SU-DHL-6 (cell line): ENCODE results near the gene GAN.

Experiments
- H2AFZ ChIP-seq: fragments of 200-600 bp; sonication (generic); 2 replicates; pipeline ENCODE4 v1.6.1; 2014; ENCODE audit warnings: low read depth, mild to moderate bottlenecking, moderate library complexity, mixed read lengths, antibody characterized with exemption, low read length; ENCODE audit not compliant: severe bottlenecking
- H3F3A ChIP-seq: fragments of 200-600 bp; shearing (Covaris generic); 2 replicates; pipeline ENCODE4 v1.6.0; 2016; ENCODE audit warnings: antibody characterized with exemption, mild to moderate bottlenecking; ENCODE audit not compliant: insufficient read depth
- H3K27ac ChIP-seq: fragments of 200-600 bp; sonication (generic); 2 replicates; pipeline ENCODE4 v1.5.1; 2016; ENCODE audit warnings: low read depth, mild to moderate bottlenecking, low read length, moderate library complexity, mixed read lengths
- H3K27me3 ChIP-seq: fragments of 200-600 bp; sonication (generic), shearing (Covaris generic); 2 replicates; pipeline ENCODE4 v1.6.0; 2014; ENCODE audit warnings: mild to moderate bottlenecking, low read length
- H3K36me3 ChIP-seq: fragments of 200-600 bp; sonication (generic); 2 replicates; pipeline ENCODE4 v1.6.1; 2014; ENCODE audit warnings: mild to moderate bottlenecking, low read length, mixed read lengths
- H3K4me2 ChIP-seq: fragments of 300-600, 200-600 bp; shearing (Covaris generic), sonication (generic); 2 replicates; pipeline ENCODE4 v1.6.0; 2014; ENCODE audit warnings: low read length, low read depth, mild to moderate bottlenecking; ENCODE audit not compliant: poor library complexity, severe bottlenecking
- H3K4me3 ChIP-seq: fragments of 200-600 bp; sonication (generic); 2 replicates; pipeline ENCODE4 v1.5.1; 2014; ENCODE audit warnings: antibody characterized with exemption, low read length, mild to moderate bottlenecking, mixed read lengths; ENCODE audit not compliant: insufficient read depth, poor library complexity, severe bottlenecking
- H3K79me2 ChIP-seq: fragments of 200-600 bp; sonication (generic); 2 replicates; pipeline ENCODE4 v1.6.1; 2014; ENCODE audit warnings: mild to moderate bottlenecking, low read length, moderate library complexity; ENCODE audit not compliant: insufficient read depth
- H3K9ac ChIP-seq: fragments of 200-600 bp; sonication (generic); 2 replicates; pipeline ENCODE4 v1.7.0; 2014; ENCODE audit warnings: mild to moderate bottlenecking, low read length
- H3K9me2 ChIP-seq: fragments of 200-600 bp; sonication (generic); replicated peaks from 2 replicates; pipeline ENCODE4 v1.6.1; 2014; ENCODE audit warnings: low read length; ENCODE audit not compliant: insufficient read depth
- H3K9me3 ChIP-seq: fragments of 200-600 bp; sonication (generic); 2 replicates; pipeline ENCODE4 v1.6.1; 2014; ENCODE audit warnings: low read length, mixed read lengths; ENCODE audit not compliant: insufficient read depth
- H4K20me1 ChIP-seq: fragments of 200-600 bp; sonication (generic); 2 replicates; pipeline ENCODE4 v1.6.1; 2014; ENCODE audit warnings: low read depth, mild to moderate bottlenecking, antibody characterized with exemption, low read length, moderate library complexity, mixed read lengths
- CTCF ChIP-seq: fragments of 200-600 bp; sonication (generic); IDR thresholded peaks from one replicate; pipeline ENCODE4 v1.5.1; 2017; ENCODE audit warnings: antibody characterized with exemption, mild to moderate bottlenecking, low read length, moderate library complexity; ENCODE audit not compliant: insufficient read depth, poor library complexity, severe bottlenecking
- EZH2phosphoT487 ChIP-seq: fragments of 200-600 bp; sonication (generic), shearing (Covaris generic); conservative IDR thresholded peaks from 2 replicates; pipeline ENCODE4 v1.6.1; 2018; ENCODE audit warnings: mild to moderate bottlenecking, antibody characterized with exemption, low read length, moderate library complexity, mixed read lengths

Gene GAN

GRCh38 chr16:81293909-81294802, 20.6 kb upstream of the GAN start:
- Histone ChIP-seq H3K9me3 (no peaks in the 10 kb centered on the region), H3K4me3 (no peak overlapping the region), H3K27me3 (no peaks in the 10 kb centered on the region), H3K9me2 (no peaks in the 10 kb centered on the region), H2AFZ (no peak overlapping the region), H3K79me2 (no peaks in the 10 kb centered on the region), H3K36me3 (no peaks in the 10 kb centered on the region), H3F3A (no peaks in the 10 kb centered on the region), H4K20me1 (no peaks in the 10 kb centered on the region), H3K4me2 (no peak overlapping the region), H3K27ac (no peak overlapping the region), H3K9ac (no peak overlapping the region)
- TF ChIP-seq CTCF (no peak), EZH2phosphoT487 (no peak)

- Histone ChIP-seq H3K4me3 (no peak overlapping the region), H3K4me2 (no peak overlapping the region), H3K79me2 (no peaks in the 10 kb centered on the region), H3K27me3 (no peaks in the 10 kb centered on the region), H3K9me2 (no peaks in the 10 kb centered on the region), H4K20me1 (no peaks in the 10 kb centered on the region), H3K36me3 (no peaks in the 10 kb centered on the region), H3K27ac (no peak overlapping the region), H3K9ac (no peak overlapping the region), H2AFZ (no peak overlapping the region), H3F3A (no peaks in the 10 kb centered on the region), H3K9me3 (no peaks in the 10 kb centered on the region)
- no peak for TF ChIP-seq EZH2phosphoT487
- no peak for TF ChIP-seq CTCF
Observed at GRCh38 chr16:81296631-81297030, 18.1 kb upstream of the GAN start.

- no peaks in the 10 kb centered on the region for H3K27me3 ChIP-seq
- no peaks in the 10 kb centered on the region for H3K9me2 ChIP-seq
- H4K20me1 ChIP-seq, result no peaks in the 10 kb centered on the region
- no peaks in the 10 kb centered on the region for H3K9me3 ChIP-seq
- no peaks in the 10 kb centered on the region for H3K79me2 ChIP-seq
- H3K27ac ChIP-seq, result no peak overlapping the region
- no peak overlapping the region for H3K9ac ChIP-seq
- no peak overlapping the region for H2AFZ ChIP-seq
- H3F3A ChIP-seq, result no peaks in the 10 kb centered on the region
- H3K36me3 ChIP-seq, result no peaks in the 10 kb centered on the region
- no peak overlapping the region for H3K4me3 ChIP-seq
- TF ChIP-seq EZH2phosphoT487 (no peak), CTCF (no peak)
- no peak overlapping the region for H3K4me2 ChIP-seq
Observed at GRCh38 chr16:81307770-81308169, 7.0 kb upstream of the GAN start.
